T-helper 2 cell (primary cell): Measurements from ENCODE around the gene RIPK1.
"Not testable (repeated sequence)": the region's sequence is repeated elsewhere in the genome, so short reads cannot be mapped to it uniquely, and the experiment has no call there.

Experiments
- DNase-seq, 5 experiments: peaks; one replicate each; pipeline versions ENCODE4 v3.0.0 to v3.0.0-alpha.2; 2012 to 2022
- total RNA-seq, 2 donors: gene quantifications; one replicate each; lab custom pipeline; 2026; lab: John Stamatoyannopoulos, UW

The RIPK1 gene
- 81.8 to 83.6 reads per million in 2 donors for total RNA-seq

DNA sequence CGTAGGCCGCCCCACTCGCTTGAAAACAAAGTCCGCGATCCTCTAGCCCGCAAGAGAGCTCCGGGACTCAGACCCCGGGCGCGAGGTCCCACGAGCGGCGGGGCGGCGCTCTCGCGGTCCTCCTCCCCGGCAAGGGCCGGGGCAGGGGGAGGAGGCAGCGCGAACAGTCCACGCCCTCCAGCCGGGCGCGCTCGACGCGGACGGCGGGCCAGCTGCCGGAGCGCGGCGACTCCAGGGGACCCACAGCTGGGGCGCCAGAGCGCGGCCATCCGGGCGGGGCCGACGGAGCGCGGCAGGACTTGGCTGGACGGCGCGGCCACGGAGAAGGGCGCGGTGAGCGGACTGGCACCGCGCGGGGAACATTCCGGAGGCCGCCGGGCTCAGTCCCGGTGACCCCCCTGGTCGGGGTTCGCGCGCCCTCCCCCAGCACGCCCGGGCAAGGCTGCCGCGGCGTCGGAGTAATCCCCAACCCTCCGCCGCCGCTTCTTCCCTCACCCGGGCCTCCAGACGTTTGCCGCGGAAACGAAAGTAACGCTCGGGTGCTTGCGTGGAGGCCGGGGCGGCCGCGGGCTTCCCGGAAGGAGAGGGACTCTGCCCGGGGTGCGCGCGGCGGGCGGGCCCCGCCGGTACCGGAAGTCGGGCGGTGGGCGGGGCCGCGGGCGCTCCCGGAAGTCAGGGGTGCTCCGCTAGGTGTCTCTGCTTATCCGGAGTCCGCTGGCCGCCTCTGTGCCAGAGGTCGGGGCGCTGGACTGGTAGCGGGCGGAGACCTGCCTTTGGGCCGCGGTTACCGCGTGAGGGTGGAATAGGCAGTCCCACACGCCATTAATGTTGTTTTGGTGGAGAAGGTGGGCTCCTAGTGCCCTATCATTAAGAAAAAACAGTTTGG is at the start of gene RIPK1:
Gene RIPK1 (plus strand): TSS at position 166 of the 886 bp plus-strand sequence. CDS start 8,330 bp downstream, outside the sequence.
- DNase-seq = peak; percentile 91 to 96 (median 92)

DNA sequence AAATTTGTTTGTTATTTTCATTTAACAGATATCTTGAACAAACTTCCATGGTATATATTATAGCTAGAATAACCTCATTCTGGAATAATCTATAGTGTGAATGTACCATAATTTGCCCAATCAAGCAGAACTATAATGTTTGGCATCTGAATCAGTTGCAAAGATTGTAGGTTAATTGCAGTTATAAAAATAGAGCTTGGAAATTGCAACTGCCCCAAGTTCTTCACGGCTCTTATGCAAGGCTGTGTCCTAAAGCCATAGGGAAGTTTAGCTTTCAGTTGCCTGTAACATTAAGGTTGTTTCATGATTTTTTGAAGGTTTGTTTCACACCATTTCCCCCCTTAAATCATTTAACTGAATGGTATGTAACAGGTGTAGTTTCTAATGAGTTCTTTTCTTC is 49.2 kb upstream of the RIPK1 start:
- DNase-seq = no peak

DNA sequence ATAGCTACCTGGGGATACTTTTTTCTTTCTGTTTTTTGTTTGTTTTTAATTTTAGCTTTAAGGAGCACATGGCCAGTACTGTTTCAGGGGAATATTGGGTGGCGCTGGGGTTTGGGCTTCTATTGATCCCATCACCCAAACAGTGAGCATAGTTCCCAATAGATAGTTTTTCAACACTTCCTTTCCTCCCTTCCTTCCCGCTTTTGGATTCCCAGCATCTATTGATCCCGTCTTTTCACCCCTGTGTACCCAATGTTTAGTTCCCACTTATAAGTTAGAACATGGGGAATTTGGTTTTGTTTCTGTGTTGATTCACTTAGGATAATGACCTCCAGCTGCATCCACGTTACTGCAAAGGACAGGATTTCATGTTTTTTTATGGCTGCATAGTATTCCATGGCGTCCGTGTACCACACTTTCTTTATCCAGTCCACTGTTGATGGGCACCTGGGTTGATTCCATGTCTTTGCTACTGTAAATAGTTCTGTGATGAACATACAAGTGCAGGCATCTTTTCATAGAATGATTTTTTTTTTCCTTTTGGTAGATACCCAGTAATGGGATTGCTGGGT is 48.5 kb upstream of the RIPK1 start:
- DNase-seq = no peak

DNA sequence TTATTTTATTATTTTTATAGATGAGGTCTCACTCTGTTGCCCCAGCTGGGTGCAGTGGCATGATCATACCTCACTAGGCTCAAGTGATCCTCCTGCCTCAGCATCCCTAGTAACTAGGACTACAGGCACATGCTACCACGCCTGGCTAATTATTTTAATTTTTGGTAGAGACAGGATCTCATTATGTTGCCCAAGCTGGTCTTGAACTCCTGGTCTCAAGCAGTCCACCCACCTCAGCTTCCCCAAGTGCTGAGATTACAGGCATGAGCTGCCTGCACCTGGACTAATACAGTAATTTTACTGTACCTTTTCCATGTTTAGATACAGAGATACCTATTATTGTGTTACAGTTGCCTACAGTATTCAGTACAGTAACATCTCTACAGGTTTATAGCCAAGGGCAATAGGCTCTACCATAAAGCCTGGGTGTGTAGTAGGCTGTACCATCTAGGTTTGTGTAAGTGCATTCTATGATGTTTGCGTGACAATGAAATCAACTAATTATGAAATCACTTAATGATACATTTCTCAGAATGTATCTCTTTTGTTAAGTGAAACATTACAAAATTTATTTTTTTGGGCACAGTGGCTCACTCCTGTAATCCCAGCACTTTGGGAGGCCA is 47.2 kb upstream of the RIPK1 start:
- not testable (repeated sequence) for DNase-seq

DNA sequence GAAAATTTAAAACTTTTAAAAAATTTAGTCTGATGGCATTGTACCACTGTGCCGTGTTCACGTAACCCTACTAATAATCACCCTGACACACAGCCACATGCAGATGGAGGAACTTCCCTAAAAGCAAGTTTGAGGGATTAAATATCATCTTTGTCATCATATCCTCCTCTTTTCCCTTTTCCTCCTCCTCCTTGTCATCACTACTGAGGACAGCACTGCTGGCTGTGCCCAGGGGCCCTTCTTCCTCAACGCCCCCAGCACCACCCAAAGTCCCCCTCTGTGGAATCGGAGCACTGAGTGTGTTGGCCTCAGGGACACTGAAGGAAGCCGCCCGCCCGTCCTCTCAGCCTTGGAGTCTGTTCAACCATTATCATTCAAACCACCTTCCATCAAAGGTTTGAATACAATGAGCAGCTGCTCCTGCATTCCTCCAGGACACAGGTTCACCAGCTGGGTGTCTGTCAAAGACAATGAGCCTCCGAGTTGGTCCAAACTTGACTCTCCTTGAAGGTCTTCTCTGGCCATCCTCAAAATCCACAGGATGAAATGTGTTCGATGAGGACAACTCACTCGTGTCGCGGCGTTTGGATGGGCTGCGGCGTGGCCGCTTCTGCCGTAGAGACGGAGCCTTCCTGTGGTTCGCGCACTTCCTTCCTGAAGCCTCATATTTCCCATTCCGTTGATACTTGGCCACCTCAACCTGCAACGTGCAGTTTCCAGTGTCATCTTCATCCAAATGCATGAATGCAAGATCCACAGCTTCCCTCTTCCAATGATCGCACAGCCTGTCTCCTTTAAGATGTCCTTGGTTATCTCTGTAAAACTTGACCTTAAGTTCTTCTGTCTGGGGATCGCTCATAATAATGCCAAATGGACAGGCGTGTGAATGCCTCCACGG is 45.3 kb upstream of the RIPK1 start:
- peak in 2 of 5 experiments; percentile 24 to 66 for DNase-seq

DNA sequence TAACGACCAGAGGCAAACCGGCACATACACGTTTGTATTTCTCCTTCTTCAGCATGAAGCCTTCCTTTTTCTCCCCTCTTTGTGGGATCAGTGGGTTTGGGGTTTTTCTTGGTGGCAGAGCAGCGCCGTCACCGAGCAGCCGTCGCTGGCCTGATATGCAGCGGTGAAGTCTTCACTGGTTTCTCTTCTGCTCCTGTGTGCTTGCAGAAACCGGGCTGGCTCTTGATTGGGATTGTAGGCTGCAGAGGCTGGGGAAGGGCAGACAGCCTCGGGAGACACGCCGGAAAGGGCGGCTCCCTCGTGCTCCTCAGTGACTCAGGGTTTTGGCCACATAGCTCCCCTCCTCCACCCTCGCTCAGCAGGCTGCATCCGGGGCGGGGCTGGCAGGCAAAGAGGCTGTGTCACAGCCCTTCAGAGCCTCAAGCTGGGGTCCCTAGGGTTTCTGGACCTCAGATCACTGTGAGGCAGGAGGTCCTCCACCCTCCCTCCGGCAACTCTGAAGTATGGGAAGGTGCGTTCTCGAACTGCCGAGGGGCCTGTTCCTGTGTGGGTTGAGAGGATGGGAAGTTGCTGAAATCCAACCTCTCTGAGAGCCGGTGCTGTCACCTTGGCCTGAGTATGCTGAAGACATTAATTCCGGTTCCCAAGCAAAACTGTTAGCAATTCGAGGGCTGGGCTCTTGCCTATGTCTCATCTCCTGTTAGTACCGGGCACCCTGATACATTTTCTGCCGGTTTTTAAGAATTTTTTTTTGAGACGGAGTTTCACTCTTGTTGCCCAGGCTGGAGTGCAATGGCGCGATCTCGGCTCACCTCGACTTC is 44.4 kb upstream of the RIPK1 start:
- DNase-seq = peak; percentile 58 to 95 (median 75)

DNA sequence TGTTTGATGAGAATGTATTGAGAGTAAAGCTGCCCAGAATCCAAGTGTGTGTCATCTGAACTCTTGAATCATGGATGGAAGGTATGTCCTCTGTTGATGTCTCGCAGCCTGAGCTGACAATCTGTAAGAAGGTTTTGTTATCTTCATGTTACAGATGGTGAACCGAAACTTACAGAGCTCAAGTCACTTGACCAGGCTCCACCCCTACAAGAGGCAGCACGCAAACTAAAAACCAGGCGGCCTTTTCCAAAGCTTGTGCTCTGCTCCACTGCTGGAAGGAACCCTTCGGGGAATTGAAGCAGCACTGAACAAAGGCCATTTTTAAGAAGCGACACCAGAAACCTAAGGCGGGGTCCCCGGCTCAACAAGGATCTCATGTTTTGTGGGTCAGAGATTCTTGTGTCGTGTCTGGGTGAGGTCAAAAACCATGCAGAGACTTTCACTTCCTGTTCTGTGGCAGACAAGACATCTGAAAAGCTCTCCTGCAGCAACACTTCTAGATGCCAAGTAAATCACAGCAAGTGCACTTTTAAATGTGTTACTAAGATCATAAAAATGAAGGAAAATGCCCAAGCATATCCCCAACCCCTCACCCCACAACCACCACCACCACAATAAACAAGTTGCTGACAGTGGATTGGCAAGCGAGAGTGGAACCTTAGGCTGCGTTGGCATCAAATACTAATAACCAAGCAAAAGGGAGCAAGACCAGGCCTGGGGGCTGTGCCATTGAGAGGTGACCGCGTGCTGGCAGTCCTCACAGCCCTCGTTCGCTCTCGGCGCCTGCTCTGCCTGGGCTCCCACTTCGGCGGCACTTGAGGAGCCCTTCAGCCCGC is 41.3 kb upstream of the RIPK1 start:
- peak in 2 of 5 experiments; percentile 32 to 86 for DNase-seq

DNA sequence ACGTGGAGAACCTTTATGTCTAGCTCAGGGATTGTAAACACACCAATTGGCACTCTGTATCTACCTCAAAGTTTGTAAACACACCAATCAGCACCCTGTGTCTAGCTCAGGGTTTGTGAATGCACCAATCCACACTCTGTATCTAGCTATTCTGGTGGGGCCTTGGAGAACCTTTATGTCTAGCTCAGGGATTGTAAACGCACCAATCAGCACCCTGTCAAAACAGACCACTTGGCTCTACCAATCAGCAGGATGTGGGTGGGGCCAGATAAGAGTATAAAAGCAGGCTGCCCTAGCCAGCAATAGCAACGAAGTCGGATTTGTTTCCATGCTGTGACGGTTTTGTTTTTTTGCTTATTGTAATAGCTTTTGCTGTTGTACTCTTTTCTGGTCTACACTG is 40.1 kb upstream of the RIPK1 start:
- not testable (repeated sequence) for DNase-seq

DNA sequence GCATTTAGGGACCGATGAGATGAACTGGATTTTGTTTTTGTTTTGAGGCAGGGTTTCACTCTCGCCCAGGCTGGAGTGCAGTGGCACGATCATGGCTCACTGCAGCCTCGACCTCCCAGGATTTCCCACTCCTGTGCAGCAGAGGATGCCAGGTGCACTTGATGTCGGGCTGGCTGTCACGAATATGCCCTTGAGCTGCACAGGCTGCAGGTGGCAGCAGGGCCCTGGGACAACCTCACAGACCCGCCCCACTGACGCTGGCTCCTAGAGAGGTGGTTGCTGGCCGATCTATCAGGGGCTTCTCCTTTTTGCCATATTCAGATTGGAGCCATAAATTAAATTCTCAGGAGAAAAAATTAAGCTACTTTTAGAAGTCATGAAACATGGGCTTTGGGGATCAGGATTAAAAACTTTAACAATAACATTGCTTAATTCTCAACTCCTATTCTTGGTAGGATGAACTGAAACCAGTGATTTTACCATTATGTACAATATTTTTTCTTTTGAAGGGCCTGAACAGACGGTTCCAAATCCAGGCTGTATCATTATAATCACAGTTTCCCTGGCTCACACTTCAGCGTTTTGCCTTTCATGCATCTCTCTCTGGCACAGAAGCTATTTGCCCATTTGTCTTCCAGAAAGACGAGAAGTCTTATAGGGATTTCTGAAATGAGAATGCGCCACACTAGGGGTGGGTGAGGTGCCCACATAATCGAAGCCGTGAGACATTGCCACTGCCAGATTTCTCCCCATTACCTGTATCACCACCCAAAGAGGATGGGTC is 36.2 kb upstream of the RIPK1 start:
- peak in 1 of 5 experiments; percentile 47 for DNase-seq

DNA sequence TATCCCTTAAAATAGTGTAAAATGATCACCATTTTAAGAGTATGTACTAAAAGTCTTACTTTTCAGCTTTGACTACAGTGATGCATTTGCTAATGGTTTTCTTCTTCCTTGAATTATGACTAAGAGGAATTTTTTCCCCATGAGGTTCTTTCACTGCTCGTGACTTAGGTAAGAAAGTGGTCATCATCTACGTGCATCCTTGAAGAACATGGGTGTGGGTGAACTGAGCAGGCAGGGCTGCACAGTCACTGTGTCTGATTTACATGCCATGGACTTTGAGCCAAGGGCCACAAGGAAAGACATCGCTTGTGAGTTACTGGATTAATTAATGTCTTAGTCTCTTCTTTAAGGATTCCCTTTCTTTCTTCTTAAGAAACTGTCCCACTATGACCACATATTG is 35.3 kb upstream of the RIPK1 start:
- DNase-seq = no peak

DNA sequence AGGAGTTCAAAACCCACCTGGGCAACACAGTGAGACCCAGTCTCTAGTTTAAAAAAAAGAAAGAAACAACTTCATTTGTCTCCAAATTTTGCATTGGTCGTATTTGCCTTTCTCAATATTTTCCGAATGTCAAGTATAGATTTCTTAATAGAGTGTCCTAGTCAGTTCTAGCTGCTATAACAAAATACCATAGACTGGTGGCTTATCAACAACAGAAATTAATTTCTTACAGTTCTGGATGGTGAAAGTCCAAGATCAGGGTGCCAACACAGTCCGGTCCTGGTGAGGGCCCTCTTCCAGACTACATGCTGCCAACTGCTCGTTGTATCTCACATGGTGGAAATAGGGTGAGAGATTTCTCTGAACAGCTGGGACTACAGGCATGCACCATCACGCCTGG is 34.6 kb upstream of the RIPK1 start:
- no peak for DNase-seq

DNA sequence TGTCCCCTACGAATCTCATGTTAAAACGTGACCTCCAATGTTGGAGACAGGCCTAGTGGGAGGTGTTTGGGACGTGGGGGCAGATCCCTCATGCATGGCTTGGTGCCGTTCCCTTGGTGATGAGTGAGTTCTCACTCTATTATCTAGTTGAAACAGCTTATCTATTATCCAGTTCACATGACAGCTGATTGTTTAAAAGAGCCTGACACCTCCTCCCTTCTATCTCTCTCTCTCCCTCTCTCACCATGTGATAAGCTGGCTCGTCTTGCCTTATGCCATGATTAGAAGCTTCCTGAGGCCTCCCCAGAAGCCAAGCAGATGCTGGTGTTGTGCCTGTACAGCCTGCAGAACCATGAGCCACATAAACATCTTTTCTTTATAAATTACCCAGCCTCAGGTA is 32.9 kb upstream of the RIPK1 start:
- DNase-seq = no peak

DNA sequence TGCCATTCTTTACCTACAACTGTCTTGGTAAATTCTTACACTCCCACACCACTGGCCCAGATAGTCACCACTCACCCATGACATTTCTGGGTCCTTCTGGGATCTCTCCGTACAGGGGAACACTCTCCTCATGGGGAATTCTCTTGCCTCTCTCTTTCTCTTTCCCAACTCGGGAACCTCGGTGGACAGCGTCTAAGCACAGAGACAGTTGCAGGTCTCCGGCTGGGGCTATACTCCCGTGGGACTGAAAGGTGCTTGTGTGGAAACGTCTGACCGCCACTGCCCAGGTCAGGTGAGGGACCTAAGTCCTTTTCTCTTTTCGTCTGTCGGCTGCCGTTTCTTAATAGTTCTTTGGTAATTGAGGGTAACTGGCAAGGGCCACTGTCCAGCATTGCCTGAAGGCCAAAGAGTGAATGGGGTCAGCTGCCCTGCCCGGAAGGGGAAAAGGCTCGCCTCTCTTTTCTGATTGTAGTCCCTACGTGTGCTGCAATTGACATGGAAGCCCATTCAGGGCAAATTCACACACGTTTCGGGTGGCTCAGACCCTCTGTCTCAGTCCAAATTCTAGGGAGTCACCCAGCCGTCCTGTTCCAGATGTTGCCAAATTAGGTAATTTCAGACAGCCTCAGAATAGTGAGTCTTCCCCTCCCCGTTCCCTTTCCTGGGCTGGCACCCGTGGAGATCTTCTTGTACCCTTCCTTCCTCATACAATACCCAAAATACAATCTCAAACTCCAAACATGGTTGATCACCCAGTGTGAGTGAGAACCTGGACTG is 31.2 kb upstream of the RIPK1 start:
- DNase-seq = no peak

DNA sequence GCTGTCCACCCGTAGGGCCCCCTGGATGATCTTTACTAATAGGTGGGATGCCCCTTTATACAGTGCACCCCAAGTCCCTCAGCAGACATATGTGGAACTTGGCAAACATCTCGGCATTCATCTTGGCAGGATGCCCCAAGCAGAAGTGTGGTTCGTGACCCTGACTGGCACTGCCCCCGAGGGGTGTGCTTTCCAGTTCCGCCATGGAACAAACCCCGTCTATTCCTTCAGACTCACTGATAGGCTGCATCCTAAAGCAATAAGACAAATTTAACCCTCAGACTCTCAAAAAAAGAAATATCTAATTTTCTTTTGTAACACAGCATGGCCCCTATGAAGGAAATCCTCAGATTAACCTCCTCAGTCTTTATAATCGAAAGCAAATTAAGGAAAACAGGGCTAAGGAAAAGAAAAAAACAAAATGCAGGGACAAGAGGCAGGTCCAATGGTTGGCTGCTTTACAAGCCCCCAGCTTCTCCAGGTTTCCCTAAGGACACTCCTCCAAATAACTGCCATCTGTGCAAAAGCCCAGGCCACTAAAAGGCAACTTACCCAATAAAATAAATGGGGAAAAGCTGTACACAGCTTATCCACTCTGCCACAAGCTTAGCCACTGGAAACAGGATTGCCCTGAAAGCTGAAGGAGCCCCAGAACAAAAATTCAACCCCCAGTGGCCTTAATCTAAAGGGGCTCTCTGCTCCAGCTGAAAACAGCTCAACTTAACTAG is 30.5 kb upstream of the RIPK1 start:
- DNase-seq = no peak

DNA sequence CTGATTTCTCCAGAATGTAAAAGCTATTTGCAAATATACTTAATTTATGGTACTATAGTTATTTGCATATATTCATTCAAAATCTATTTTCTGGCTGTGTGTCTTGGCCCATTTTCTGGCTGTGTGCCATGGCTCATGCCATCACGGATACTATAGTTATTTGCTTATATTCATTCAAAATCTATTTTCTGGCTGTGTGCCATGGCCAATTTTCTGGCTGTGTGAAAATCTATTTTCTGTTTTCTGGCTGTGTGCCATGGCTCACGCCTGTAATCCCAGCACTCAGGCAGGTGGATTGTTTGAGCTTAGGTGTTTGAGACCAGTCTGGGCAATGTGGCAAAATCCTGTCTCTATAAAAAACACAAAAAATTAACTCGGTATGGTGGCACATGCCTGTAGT is 28.9 kb upstream of the RIPK1 start:
- DNase-seq = no peak

DNA sequence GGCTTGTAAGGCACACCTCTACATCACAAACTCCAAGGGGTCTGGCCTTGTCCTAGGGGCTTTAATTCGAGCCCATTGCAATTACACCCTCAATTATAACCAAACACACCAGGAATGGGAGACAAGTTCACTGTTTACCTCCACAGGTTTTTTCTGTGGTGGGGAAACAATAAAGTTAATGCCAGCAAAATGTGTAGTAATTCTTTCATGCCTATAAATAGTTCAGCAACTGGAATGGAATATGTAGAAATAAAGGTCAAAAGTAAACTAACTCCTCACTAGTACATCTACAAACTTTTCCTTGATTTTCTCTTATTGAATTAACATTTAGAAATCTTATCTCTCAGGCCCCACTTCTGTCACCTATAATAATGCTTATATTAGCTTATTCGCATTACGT is 27.1 kb upstream of the RIPK1 start:
- no peak for DNase-seq

DNA sequence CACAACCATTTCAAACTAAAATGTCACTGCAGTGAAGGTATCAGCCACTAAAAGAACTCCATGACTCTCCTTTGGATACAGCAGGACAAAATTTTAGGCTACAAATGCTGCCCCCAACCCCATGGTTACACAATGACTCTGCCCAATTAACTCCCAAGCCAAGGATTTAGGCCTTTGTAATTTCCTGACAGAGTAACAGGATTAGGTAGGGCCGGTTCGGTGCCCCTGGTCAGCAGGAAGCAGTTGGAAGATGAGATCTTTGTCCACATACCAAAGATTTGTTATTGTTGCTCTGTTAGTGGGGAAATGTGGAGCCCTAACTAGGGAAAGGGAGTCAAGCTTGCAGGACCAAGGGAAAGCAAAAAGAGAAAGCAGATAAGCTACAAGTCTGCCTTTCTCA is 26.7 kb upstream of the RIPK1 start:
- no peak for DNase-seq

DNA sequence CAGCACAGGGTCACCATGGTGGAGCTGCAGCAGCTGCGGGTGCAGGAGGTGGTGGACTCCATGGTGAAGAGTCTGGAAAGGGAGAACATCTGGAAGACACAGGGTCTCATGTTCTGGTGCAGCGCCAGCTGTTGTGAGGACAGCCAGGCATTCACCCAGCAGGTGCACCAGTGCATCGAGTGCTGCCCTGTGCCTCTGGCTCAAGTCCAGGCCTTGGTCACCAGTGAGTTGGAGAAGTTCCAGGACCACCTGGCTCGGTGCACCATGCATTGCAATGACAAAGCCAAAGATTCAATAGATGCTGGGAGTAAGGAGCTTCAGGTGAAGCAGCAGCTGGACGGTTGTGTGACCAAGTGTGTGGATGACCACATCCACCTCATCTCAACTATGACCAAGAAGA is 22.9 kb upstream of the RIPK1 start:
- no peak for DNase-seq
